Activated T-cell treated with anti-CD3 and anti-CD28 coated beads, Interleukin-2, amount 50 U/mL, for 72 hours (primary cell): ENCODE measurements around the gene SERPINA6. TPM values are rescaled to one million over a fixed set of nuclear protein-coding genes. Genes with fewer than 3 reads are reported as not detected.

Experiments used
- ATAC-seq, 2 donors: fragments of 150-1000 bp; cut with Tn5 transposase; replicated peaks in 1 of 2; 2 replicates each; pipeline ENCODE4 v1.10.0; 2021; ENCODE audit warnings: moderate library complexity in 2 of 2, mild to moderate bottlenecking in 1 of 2
- DNase-seq, 2 donors: peaks; one replicate each; pipeline ENCODE4 v3.0.0; 2021 to 2022; ENCODE audit warnings: mixed read lengths in 1 of 2
- H3K27ac Mint-ChIP-seq: one replicate; pipeline ENCODE4 v1.8.0; 2022; ENCODE audit warnings: mild to moderate bottlenecking, moderate library complexity, mixed read lengths
- H3K27me3 Mint-ChIP-seq: one replicate; pipeline ENCODE4 v1.8.0; 2022; ENCODE audit warnings: low read depth, mixed read lengths
- H3K36me3 Mint-ChIP-seq, 2 donors: one replicate each; pipeline ENCODE4 v1.8.0; 2022; ENCODE audit warnings: mixed read lengths in 2 of 2, mild to moderate bottlenecking in 1 of 2; ENCODE audit not compliant: insufficient read depth in 2 of 2
- H3K4me1 Mint-ChIP-seq: one replicate; pipeline ENCODE4 v1.8.0; 2022; ENCODE audit warnings: low read depth, mixed read lengths
- H3K4me3 Mint-ChIP-seq, 2 donors: one replicate each; pipeline ENCODE4 v1.8.0; 2022; ENCODE audit warnings: mild to moderate bottlenecking in 2 of 2, mixed read lengths in 2 of 2, moderate library complexity in 2 of 2
- H3K9me3 Mint-ChIP-seq, 2 donors: one replicate each; pipeline ENCODE4 v1.8.0; 2022; ENCODE audit warnings: mixed read lengths in 2 of 2
- total RNA-seq, 2 donors: library from RNA; stranded (reverse); gene quantifications; one replicate each; pipeline ENCODE4 v1.2.3, GENCODE V29; 2022

SERPINA6 gene
- total RNA-seq, 2 donors from 2014 or later = not detected

DNA sequence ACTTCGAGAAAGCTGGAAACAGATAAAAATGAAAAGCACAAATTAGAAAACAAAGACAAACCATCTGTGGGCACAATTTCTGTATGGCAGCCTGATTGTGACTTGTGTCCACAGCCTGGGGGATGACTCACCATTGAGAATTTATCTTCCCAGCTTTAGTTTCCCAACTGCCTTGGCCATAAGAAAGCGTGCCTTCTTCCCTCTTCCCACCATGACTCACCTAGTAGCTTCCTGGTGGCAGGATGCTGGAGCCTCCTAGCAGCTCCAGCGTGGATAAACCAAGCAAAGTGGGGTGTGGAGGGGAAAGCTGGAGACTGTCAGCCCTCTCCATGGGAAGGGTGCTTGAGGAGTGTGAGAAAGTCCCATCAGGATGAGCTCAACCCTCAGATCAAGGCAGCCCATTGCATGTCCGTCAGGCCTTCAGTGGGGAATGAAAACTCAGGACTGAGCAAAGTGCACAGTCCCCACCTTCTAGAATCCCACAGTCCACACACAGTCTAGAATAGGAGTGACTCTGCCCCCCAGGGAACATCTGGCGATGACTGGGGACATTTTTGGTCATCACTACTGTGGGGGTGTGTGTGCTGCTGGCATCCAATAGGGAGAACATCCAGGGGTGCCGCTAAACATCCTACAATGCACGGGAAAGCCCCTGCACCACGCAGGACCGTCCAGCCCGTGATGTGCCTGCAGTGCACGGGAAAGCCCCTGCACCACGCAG lies 22.4 kb upstream of the SERPINA6 start:
- H3K27me3 Mint-ChIP-seq = peaks cover 33% of the 10 kb centered on the region
- peak in 1 of 2 donors; percentile 6 for ATAC-seq
- H3K36me3 Mint-ChIP-seq = peaks cover 11 to 13% of the 10 kb centered on the region in 2 donors
- H3K27ac Mint-ChIP-seq = peak overlapping the region; percentile 58
- H3K4me1 Mint-ChIP-seq = peaks cover 31% of the 10 kb centered on the region
- peaks cover 4 to 8% of the 10 kb centered on the region in 2 donors for H3K9me3 Mint-ChIP-seq
- no peak overlapping the region for H3K4me3 Mint-ChIP-seq
- DNase-seq = no peak

DNA sequence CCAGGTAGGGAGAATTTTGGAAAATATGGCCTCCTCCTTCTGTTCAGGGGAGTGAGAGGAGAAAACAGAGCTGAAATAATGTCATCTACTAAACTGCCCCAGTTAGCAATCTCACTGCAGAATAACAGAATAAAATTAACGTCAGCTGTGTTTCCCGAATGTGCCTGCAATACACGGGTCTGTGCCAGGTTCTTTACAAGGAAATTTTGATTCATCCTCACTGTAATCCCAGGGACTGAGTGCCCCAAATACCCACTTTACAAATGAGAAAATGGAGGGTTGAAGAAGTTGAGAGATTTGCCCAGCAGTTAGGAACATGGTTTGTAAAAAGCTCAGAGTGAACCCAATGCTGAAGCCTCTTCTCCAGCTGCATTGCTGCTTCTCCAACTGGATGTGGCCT lies 21.3 kb upstream of the SERPINA6 start:
- Mint-ChIP-seq H3K4me1 (peaks cover 31% of the 10 kb centered on the region), H3K4me3 (no peak overlapping the region), H3K36me3 (peaks cover 14 to 16% of the 10 kb centered on the region in 2 donors), H3K27me3 (peaks cover 40% of the 10 kb centered on the region), H3K9me3 (peaks cover 6 to 9% of the 10 kb centered on the region in 2 donors), H3K27ac (no peak overlapping the region)
- ATAC-seq = no peak
- no peak for DNase-seq

DNA sequence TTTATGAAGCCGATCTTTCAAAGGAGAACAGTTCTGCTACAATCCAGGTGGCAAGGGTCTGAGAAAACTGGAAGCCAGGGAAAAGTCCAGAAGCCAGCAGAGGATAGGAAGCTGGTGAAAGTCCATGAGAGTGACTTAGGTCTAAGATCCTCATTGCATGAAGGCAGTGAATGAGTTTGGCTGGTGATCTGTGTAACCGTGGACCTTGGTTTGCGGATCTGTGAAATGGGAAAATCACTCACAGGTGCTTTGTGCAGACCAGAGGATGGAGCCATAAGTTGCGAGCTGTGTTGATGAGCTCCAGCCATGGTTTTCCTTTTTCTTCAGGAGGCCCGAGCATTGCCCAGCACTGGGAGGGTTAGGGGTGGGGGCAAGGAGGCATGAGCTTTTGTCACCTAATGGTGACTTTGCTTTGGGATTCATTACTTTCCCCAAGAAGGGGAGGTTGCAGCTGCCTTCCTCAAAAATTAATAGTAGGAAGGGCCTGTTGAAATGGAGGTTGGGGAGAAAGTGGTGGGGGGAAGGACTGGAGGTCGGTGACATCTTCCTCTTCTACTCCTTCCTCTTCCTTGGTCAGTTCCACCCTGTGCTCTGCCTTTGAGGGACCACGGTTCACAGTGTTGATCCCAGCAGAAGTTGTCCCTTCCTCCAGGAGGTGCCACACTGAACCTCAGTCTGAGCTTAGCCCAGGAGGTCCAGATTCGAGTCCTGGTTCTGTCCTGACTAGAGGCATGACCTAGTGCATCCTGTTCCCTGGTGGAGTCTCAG lies 20.3 kb upstream of the SERPINA6 start:
- H3K36me3 Mint-ChIP-seq = peaks cover 14 to 19% of the 10 kb centered on the region in 2 donors
- no peak overlapping the region for H3K27ac Mint-ChIP-seq
- H3K27me3 Mint-ChIP-seq = peaks cover 30% of the 10 kb centered on the region
- peaks cover 10 to 12% of the 10 kb centered on the region in 2 donors for H3K9me3 Mint-ChIP-seq
- DNase-seq (no peak), ATAC-seq (no peak)
- H3K4me3 Mint-ChIP-seq = no peak overlapping the region
- peaks cover 38% of the 10 kb centered on the region for H3K4me1 Mint-ChIP-seq

DNA sequence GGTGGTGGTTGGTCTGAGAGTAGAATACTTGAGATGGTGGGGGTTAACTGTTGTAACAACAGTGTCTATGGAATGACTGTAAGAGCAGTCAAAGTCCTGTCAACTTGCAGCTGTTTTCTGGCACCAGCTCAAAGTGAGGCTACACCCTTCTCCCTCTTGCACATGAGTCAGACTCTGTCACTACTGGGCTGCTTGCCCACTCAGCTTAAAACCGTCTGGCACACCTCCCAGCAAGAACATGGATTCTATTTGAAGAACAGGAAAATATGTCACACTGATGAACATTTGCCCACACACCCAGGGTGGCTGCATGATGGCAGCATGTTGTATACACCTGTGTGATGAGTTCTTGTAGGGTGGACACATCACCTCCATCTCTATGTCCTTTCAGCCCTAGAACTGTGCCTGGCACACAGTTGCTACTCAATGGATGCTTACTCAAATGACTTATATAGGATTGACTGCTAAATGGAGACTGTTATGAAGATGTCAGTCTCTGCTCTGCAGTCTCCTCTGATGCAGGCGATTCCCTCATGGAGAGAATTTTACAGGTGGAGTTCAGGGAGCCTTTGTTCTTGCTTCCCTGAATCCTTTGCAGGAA lies 19.3 kb upstream of the SERPINA6 start:
- Mint-ChIP-seq H3K36me3 (peaks cover 17 to 19% of the 10 kb centered on the region in 2 donors), H3K4me3 (peak overlapping the region; percentile 28 to 58), H3K27me3 (peaks cover 29% of the 10 kb centered on the region), H3K4me1 (peaks cover 38% of the 10 kb centered on the region), H3K27ac (no peak overlapping the region), H3K9me3 (peaks cover 12 to 13% of the 10 kb centered on the region in 2 donors)
- peak; percentile 53 to 61 for DNase-seq
- peak; percentile 72 to 81 for ATAC-seq

DNA sequence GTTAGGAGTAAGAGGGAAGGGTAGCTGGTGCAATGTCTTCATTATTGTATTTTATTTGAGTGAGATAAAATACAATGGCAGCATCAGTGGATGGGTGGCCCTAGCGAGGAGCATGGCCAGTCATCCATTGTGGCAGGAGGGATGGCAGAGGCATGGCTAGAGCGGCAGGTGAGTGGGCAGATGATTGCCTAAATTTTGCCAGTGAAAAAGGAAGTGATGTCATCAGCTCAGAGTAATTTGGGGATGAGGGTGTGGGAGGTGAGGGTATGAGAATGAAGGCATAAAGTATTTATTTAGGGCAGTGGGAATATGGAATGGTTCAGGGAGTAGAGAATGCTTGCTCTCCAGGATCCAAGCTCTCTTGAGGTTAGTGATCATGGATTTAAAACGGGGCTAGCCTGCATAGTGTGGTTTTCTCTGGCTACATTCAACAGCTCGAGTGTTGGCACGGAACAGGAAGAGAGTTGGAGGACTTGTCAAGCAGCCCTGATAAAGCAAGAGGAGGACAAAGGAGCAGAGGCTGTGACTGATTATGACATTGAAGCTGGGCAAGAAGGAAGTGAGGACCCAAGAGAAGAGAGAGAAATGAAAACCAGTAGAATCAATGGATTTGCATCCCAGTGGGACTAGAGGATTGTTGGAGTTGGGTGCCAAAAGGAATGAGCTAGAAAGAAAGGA lies 18.7 kb upstream of the SERPINA6 start:
- no peak overlapping the region for H3K27ac Mint-ChIP-seq
- H3K4me3 Mint-ChIP-seq = peak overlapping the region; percentile 28 to 58
- ATAC-seq = peak in 1 of 2 donors; percentile 10
- H3K9me3 Mint-ChIP-seq = peaks cover 12 to 14% of the 10 kb centered on the region in 2 donors
- H3K27me3 Mint-ChIP-seq = peaks cover 29% of the 10 kb centered on the region
- peaks cover 37% of the 10 kb centered on the region for H3K4me1 Mint-ChIP-seq
- peaks cover 18 to 20% of the 10 kb centered on the region in 2 donors for H3K36me3 Mint-ChIP-seq
- DNase-seq = peak in 1 of 2 donors; percentile 21

DNA sequence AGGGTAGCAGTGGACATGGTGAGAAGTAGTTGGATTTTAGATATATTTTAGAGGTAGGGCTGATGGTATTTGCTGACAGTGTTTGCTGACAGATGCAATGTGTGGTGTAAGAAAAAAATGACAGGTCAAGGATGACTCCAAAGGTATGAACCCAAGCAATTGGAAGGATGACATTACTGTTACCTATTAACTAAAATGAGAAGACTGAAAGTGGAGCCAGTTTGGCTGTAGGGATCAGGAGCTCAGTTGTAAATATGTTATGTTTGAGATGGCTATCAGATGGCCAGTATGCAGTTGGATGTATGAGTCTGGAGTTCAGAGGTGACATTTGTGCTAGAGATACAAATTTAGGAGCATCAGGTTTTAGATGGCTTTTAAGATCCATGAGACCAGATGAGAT lies 17.4 kb upstream of the SERPINA6 start:
- no peak for DNase-seq
- no peak for ATAC-seq
- Mint-ChIP-seq H3K27me3 (peaks cover 29% of the 10 kb centered on the region), H3K4me3 (peak overlapping the region in 1 of 2 donors; percentile 16), H3K9me3 (peaks cover 12 to 14% of the 10 kb centered on the region in 2 donors), H3K4me1 (peaks cover 33% of the 10 kb centered on the region), H3K36me3 (peaks cover 16% of the 10 kb centered on the region in 2 donors), H3K27ac (peak overlapping the region; percentile 9)

DNA sequence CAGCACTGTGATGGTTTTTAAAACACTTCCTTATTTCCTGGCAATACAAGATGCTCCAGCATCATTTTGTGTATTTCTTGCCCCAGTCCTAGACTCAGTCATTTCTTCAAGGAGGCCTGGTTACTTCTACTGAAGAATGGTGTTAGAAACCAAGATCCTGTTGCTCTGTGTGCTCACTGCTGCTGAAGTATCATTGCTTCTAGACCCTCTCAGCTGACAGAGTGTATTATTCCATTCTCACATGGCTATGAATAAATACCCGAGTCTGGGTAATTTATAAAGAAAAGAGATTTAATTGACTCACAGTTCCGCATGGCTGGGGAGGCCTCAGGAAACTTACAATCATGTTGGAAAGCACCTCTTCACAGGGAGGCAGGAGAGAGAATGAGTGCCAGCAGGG lies 14.9 kb upstream of the SERPINA6 start:
- H3K4me3 Mint-ChIP-seq = no peak overlapping the region
- DNase-seq (no peak), ATAC-seq (no peak)
- H3K4me1 Mint-ChIP-seq = peaks cover 27% of the 10 kb centered on the region
- peaks cover 13 to 16% of the 10 kb centered on the region in 2 donors for H3K36me3 Mint-ChIP-seq
- peaks cover 12 to 14% of the 10 kb centered on the region in 2 donors for H3K9me3 Mint-ChIP-seq
- H3K27ac Mint-ChIP-seq = no peak overlapping the region
- H3K27me3 Mint-ChIP-seq = peaks cover 44% of the 10 kb centered on the region

DNA sequence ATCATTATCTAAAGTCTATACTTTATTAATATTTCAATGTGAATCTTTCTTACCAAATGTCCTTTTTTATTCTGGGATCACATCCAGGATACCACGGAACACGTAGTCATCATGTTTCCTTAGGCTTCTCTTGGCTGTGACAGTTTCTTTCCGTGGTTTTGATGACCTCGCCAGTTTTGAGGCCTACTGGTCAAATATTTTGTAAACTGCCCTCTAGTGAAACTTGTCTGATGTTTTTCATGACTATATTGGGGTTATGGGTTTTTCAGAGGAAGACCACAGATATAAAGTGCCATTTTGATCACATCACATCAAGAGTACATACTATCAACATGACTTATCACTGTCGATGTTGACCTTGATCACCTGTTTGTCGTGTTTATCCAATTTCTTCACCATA lies 14.1 kb upstream of the SERPINA6 start:
- H3K9me3 Mint-ChIP-seq = peaks cover 12 to 14% of the 10 kb centered on the region in 2 donors
- H3K27ac Mint-ChIP-seq = no peak overlapping the region
- ATAC-seq (peak; percentile 34 to 41), DNase-seq (peak in 1 of 2 donors; percentile 22)
- peaks cover 39% of the 10 kb centered on the region for H3K27me3 Mint-ChIP-seq
- H3K4me3 Mint-ChIP-seq = no peak overlapping the region
- H3K4me1 Mint-ChIP-seq = peaks cover 24% of the 10 kb centered on the region
- H3K36me3 Mint-ChIP-seq = peaks cover 13 to 16% of the 10 kb centered on the region in 2 donors

DNA sequence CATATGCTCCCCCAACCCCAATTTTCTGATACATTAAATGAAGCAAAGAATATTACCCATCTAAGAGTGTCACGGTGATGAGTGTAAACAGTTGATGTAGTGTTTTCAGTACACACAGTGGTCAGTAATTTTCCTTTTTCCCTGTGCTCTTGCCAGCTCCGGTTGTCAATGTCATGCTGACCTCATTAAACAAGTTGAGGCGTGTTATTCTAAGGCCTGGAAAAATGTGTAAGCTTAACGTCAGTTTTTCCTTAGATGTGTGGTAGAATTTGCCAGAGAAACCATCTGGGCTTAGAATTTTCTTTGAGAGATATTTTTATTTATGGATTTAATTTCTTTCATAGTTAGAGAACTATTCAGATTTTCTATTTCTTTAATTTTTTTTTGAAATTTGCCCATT lies 11.7 kb upstream of the SERPINA6 start:
- ATAC-seq (no peak), DNase-seq (no peak)
- Mint-ChIP-seq H3K4me1 (peaks cover 7% of the 10 kb centered on the region), H3K36me3 (peaks cover 3 to 9% of the 10 kb centered on the region in 2 donors), H3K27ac (no peak overlapping the region), H3K27me3 (peaks cover 18% of the 10 kb centered on the region), H3K9me3 (peaks cover 3 to 8% of the 10 kb centered on the region in 2 donors), H3K4me3 (no peak overlapping the region)

DNA sequence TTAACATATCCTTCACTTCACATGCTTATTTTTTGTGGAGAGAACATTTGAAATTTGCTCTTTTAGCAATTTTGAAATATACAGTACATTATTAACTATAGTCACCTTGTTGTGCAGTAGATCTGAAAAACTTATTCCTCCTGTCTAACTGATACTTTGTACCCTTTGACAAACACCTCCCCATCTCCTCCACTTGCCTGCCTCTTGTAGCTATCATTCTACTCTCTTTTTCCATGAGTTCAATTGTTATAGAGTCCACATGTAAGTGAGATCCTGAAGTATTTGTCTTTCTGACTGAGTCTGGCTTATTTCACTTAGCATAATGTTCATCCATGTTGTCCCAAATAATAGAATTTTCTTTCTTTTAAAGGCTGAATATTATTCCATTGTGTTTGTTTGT lies 9.5 kb upstream of the SERPINA6 start:
- Mint-ChIP-seq H3K27me3 (peaks cover 23% of the 10 kb centered on the region), H3K27ac (no peak overlapping the region), H3K4me3 (no peak overlapping the region), H3K36me3 (peaks cover 0 to 4% of the 10 kb centered on the region in 2 donors), H3K4me1 (no peaks in the 10 kb centered on the region), H3K9me3 (peaks cover 0 to 2% of the 10 kb centered on the region in 2 donors)
- ATAC-seq = no peak
- DNase-seq = no peak

DNA sequence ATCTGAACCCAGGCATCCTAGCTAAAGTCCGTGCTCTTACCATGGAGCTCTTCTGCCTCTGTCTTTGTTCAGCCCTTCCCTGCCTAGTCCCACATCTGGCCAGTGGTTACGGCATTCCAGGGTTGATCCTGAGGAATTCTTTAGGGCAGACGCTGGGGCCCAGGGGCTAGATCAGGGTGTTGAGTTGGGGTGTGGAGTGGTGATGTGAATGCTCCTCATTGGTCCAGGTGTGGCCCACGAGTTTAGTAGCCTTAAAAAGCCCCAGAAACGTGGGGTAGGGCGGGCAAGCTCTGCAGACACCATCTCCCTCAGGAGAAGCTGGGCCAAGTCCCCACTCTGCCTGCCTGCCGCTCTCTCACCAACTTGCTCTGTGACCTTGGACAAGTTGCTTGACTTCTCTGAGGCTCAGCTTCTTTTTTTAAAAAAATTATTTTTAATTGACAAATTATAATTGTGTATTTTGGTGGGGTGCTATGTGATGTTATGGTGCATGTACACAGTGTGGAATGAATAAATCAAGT lies 9.0 kb upstream of the SERPINA6 start:
- Mint-ChIP-seq H3K9me3 (no peaks in the 10 kb centered on the region), H3K4me1 (no peaks in the 10 kb centered on the region), H3K4me3 (no peak overlapping the region), H3K27ac (no peak overlapping the region), H3K36me3 (no peaks in the 10 kb centered on the region), H3K27me3 (peaks cover 23% of the 10 kb centered on the region)
- DNase-seq (no peak), ATAC-seq (no peak)

DNA sequence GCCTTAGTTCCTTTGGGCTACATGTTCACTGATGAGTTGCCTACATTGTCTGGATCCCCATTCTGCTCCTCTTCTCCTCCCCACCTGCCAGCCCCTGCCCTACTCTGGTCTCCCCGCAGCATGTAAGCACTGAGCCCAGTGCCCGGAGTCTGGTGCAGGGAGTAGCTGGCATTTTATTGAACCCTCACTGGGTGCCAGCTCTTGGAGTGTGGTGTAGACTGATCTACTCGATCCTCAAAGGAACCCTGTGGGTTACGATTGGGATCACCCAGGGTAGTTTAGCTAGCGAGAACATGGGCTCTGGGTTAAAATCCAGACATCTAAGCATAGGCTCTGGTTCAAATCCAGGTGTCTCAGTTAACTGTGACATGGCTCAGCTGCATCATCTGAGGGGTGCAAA lies 8.3 kb upstream of the SERPINA6 start:
- DNase-seq = no peak
- Mint-ChIP-seq H3K27ac (no peak overlapping the region), H3K4me3 (no peak overlapping the region), H3K36me3 (no peaks in the 10 kb centered on the region), H3K4me1 (no peaks in the 10 kb centered on the region), H3K9me3 (no peaks in the 10 kb centered on the region), H3K27me3 (peaks cover 23% of the 10 kb centered on the region)
- no peak for ATAC-seq
